Inflammatory macrophage (primary cell): ENCODE results near the gene DNAJC2.
"Not testable (repeated sequence)": the region's sequence is repeated elsewhere in the genome, so short reads cannot be mapped to it uniquely, and the experiment has no call there.

Experiments used
- DNase-seq, 2 donors: peaks; one replicate each; pipeline ENCODE4 v3.0.0-alpha.2; 2020 to 2022

DNAJC2 gene

DNA sequence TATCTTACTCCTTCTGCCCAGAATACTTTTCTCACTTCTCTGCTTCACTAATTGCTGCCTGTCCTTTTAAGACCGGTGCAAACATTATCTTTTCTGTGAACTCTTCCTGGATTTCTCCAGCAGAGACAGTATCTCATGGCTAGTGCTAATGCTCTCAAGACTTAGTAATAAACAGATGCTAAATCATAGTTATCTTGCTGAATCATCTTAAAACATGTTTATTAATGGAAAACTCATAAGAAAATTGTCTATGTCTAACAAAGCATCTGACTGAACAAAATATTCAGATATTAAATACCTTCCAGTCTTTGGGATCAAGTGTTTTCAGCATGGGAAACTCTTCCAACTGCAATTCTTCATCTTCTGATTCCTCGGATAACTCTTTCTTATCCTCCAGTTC, 3.1 kb downstream of the DNAJC2 start:
- DNase-seq = no peak

- DNase-seq = no peak
Observed at GRCh38 chr7:103338864-103339263, 5.7 kb downstream of the DNAJC2 start.

GRCh38 chr7:103336761-103337160, 7.8 kb downstream of the DNAJC2 start:
- peak; percentile 39 to 64 for DNase-seq

GRCh38 chr7:103325744-103326143, 18.8 kb downstream of the DNAJC2 start:
- DNase-seq = peak in 1 of 2 donors; percentile 14

DNA sequence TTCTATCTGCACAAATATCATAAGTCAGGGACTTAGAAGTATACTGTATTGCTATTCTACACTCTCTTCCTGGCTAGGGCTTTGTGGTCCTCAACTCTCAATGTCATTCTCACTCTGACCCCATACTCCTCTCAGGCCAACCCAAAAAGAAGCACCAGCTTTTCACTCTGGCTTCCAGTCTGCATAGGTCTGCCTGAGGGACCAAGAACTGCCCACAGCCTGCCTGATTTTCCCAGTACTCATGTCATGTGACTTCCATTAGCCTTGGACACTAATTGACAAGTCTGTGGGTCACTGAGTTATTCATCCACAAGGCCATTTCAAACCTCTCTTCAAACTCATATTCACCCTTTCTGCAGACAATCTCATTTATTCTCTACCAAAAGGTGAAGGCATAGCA, 27.6 kb downstream of the DNAJC2 start:
- no peak for DNase-seq

GRCh38 chr7:103316380-103316941, 28.1 kb downstream of the DNAJC2 start:
- no peak for DNase-seq

DNA sequence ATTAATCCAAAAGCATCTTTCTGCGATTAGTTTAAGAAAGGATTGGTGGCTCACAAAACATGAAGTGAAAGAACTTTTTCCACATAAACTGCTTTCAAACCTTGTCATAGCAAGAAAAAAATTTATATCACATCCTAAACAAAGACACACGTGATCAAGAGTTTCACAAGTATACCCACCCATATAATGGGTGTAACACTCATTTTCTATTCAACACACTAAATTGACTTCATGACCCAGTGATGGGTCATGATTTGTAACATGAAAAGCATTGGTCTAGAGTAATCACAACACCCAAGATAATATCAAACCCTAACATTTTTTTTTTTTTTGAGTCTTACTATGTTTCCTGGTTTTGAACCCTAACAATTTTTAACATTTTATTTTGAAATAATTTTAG, 29.7 kb downstream of the DNAJC2 start:
- no peak for DNase-seq

- no peak for DNase-seq
Observed at GRCh38 chr7:103307503-103308231, 36.9 kb downstream of the DNAJC2 start.

GRCh38 chr7:103301441-103301840, 43.1 kb downstream of the DNAJC2 start:
- DNase-seq = no peak

- DNase-seq = no peak
Observed at GRCh38 chr7:103299660-103300059, 44.9 kb downstream of the DNAJC2 start.

GRCh38 chr7:103297837-103298179, 46.8 kb downstream of the DNAJC2 start:
- DNase-seq = no peak

DNA sequence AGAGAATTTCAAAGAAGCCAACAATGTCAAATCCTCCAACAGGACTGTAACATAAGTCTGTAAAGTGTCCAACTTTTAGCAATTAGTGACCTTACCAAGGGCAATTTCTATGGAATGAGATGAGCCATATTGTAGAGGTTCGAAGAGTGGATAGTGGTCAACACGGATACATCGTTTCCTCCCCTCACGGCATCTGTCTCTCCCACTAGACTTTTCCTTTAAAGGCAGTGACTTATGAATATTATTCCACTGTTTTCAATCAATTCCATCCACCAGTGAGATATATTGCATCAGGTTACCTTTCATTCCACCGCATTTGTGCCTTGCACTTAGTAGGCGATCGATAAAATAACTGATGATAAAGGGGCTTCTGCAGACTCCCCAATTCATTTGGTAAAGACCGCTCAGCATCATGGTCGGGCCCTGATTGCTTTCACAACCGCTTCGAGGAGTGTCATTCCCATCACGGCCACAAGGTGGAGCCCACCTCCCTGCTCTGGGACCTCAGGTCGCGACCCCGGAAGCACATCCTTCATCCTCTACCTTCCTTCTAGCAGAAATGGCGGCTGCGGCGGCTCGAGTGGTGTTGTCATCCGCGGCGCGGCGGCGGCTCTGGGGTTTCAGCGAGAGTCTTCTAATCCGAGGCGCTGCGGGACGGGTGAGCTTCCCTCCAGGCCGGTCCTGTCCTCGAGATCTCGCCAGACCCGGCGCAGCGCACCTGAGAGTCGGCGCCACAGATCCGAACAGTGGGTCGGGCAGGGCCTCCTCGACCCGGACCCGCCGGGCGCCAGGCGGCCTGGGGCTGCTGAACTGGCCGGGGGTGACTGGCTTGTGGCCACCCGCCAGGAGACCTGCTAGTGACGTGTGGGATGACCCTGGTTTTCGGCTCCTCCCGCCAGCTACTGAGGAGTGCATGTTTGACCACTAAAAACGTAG, 47.4 kb downstream of the DNAJC2 start, which contains the start of gene PMPCB:
Gene PMPCB (plus strand): TSS at position 535 of the 936 bp plus-strand sequence. CDS start 25 bp downstream, at position 560.
- DNase-seq = peak; percentile 94 to 95

DNA sequence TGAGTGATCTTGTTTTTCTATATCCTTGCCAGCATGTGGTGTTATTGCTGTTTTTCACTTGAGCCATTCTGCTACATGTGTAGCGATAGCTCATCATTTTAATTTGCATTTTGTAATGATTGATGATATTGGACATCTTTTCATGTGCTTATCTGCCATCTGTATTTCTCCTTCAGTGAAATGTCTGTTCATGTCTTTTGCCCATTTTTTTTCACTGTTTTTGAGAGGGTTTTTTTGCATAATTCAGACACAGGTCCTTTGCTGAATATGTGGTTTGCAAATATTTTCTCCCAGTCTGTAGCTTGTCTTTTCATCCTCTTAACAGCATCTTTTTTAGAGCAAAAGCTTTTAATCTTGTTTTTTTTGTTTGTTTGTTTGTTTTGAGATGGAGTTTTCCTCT, 51.0 kb downstream of the DNAJC2 start:
- DNase-seq = no peak

- DNase-seq = no peak
Observed at GRCh38 chr7:103292122-103292521, 52.4 kb downstream of the DNAJC2 start.

DNA sequence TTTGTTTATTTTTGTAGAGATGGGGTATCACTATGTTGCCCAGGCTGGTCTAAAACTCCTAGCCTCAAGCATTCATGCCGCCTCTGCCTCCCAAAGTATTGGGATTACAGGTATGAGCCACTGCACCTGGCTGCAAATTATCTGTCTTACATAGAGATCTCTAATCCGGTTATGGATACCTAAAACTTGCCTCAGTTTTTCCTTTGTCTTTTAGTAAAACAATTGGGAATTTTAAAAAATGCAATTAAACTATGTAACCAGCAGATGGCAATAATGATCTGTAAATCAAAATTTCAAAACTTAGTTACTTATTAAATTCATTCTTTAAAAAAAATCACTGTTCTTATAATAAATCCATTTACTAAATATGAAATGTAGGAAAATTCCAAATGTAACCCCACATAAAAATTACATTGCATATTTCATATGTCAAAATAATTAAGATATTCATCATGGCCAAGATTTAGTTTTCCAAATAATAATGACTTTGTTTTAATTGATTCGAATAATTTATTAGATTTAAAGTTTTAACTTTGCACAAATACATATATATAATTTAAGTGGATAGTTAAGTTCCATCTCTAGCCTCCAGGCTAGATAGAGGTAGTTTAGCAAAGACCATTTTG, 61.7 kb downstream of the DNAJC2 start:
- not testable (repeated sequence) for DNase-seq

DNA sequence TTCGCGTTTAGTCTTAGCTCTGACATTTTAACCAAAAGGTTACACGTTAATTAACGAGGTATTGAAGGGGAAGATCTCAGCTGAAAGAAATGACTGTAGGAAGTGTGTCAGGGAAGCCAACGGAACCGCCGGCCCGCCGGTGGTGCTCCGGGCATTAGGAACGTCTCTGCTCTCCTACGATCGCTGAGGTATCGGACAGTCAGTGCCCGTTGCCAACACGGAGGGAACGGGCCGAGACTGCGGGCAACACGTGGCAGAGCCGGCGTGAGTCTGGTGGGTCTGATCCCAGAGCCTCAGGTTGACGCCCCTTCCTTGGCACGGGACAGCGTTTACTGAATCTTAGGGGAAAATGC, 63.8 kb downstream of the DNAJC2 start:
- DNase-seq = not testable (repeated sequence)

DNA sequence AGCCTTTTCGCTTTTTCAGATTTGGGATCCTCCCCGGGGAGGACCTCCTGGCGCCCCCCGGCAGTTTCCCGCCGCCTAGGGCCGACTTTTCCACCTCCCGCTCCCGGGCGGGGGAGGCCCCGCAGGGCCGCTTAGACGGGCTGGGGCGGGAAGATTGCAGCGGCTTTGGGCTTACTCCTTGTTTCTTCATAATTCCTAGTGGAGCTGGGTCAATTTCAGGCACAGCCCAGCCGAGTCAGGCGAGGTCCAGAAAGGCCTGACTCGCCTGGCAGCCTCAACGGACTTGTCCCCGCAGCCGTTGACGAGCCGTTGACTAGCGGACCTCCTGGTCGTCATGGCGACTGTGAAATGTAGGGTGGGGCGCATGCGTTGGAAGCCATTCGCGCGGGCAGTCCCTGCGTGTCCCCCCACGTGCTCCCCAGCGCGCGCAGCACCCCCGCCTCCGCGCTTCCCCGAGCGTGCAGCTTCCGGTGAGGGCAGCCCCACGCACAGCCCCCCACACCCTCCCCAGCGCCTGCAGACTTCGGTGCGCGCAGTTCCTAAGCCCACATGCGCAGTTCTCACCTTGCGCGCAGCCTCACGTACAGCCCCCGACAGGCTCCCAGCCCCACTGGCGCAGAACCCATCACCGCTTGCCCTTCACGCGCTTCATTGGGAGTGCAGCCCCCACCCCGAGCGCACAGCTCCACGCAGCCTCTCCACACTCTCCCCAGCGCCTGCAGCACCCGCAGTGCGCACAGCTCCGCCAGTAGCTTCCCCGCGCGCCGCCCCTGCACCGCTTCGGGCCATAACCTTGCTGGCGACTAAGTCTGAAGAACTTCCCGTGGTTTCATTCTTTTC, 64.4 kb downstream of the DNAJC2 start:
- peak; percentile 60 to 62 for DNase-seq

- DNase-seq = not testable (repeated sequence)
Observed at GRCh38 chr7:103279636-103279962, 65.0 kb downstream of the DNAJC2 start.

GRCh38 chr7:103278195-103278594, 66.4 kb downstream of the DNAJC2 start:
- DNase-seq = not testable (repeated sequence)

DNA sequence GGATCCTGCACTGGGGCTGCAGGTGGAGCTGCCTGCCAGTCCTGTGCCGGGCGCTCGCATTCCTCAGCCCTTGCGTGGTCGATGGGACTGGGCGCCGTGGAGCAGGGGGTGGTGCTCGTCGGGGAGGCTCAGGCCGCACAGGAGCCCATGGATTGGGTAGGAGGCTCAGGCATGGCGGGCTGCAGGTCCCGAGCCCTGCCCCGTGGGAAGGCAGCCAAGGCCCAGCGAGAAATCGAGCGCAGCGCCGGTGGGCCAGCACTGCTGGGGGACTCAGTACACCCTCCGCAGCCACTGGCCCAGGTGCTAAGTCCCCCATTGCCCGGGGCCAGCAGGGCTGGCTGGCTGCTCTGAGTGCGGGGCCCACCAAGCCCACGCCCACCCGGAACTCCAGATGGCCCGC, 69.7 kb downstream of the DNAJC2 start:
- not testable (repeated sequence) for DNase-seq

DNA sequence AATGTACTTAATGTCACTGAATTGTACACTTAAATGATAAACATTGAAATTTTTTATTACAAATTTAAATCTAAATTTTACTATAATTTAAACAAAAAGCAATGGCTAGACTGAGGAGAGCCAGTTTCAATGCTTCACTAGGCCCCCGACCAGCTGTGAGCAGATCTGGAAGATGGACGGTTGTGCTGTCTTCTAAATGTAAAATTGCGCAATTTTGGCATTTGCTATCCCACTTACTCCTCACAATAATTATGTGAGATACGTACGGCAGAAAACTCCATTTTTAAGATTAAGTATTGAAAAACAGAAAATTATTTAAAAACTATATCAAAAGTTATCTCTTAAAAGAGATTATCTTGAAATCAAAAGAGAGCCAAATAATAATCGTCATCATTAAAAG, 71.2 kb downstream of the DNAJC2 start:
- not testable (repeated sequence) for DNase-seq

- DNase-seq = not testable (repeated sequence)
Observed at GRCh38 chr7:103266229-103266628, 78.3 kb downstream of the DNAJC2 start.
